HUES48 (cell line): ENCODE measurements around the gene CERK.
"Not testable (repeated sequence)": the region's sequence is repeated elsewhere in the genome, so short reads cannot be mapped to it uniquely, and the experiment has no call there.

Experiments
- H3K27ac ChIP-seq: one replicate; pipeline ENCODE4 v1.7.0; 2013; ENCODE audit warnings: low read depth, low read length, inconsistent platforms
- H3K27me3 ChIP-seq: 2 replicates; pipeline ENCODE4 v1.6.1; 2013; ENCODE audit warnings: mild to moderate bottlenecking, low read length; ENCODE audit not compliant: control insufficient read depth, insufficient read depth
- H3K36me3 ChIP-seq: 2 replicates; pipeline ENCODE4 v1.6.1; 2013; ENCODE audit warnings: low read length; ENCODE audit not compliant: control insufficient read depth, insufficient read depth
- H3K4me1 ChIP-seq: 2 replicates; pipeline ENCODE4 v1.6.1; 2013; ENCODE audit warnings: mild to moderate bottlenecking, low read length; ENCODE audit not compliant: control insufficient read depth, insufficient read depth
- H3K4me3 ChIP-seq: 2 replicates; pipeline ENCODE4 v1.5.1; 2013; ENCODE audit warnings: mild to moderate bottlenecking, low read depth, low read length
- H3K9ac ChIP-seq: 2 replicates; pipeline ENCODE4 v1.6.1; 2013; ENCODE audit warnings: mild to moderate bottlenecking, low read depth, low read length, moderate library complexity
- H3K9me3 ChIP-seq: 2 replicates; pipeline ENCODE4 v1.6.1; 2013; ENCODE audit warnings: low read length; ENCODE audit not compliant: control insufficient read depth, insufficient read depth

CERK gene

GRCh38 chr22:46636221-46637002 is 101.6 kb downstream of the CERK start:
- H3K4me3 ChIP-seq: no peak overlapping the region
- H3K9me3 ChIP-seq: no peaks in the 10 kb centered on the region
- no peak overlapping the region for H3K27ac ChIP-seq
- no peaks in the 10 kb centered on the region for H3K27me3 ChIP-seq
- no peaks in the 10 kb centered on the region for H3K36me3 ChIP-seq
- H3K9ac ChIP-seq: no peak overlapping the region
- no peaks in the 10 kb centered on the region; the same call in 1 of the 2 replicates for H3K4me1 ChIP-seq

- H3K27me3 ChIP-seq: no peaks in the 10 kb centered on the region
- no peaks in the 10 kb centered on the region; the same call in 1 of the 2 replicates for H3K4me1 ChIP-seq
- no peak overlapping the region for H3K4me3 ChIP-seq
- no peaks in the 10 kb centered on the region for H3K9me3 ChIP-seq
- H3K36me3 ChIP-seq: no peaks in the 10 kb centered on the region
- H3K9ac ChIP-seq: no peak overlapping the region
- no peak overlapping the region for H3K27ac ChIP-seq
Observed at GRCh38 chr22:46635756-46636155, 102.3 kb downstream of the CERK start.

GRCh38 chr22:46634973-46635685 is 102.9 kb downstream of the CERK start:
- not testable (repeated sequence) for H3K9me3 ChIP-seq, H3K27me3 ChIP-seq, H3K4me3 ChIP-seq, H3K4me1 ChIP-seq, H3K9ac ChIP-seq, H3K36me3 ChIP-seq, H3K27ac ChIP-seq
